ENCODE results near the gene KRT20. TPM values are rescaled to one million over a fixed set of nuclear protein-coding genes. Genes with fewer than 3 reads are reported as not detected.

The KRT20 gene
- polyA plus RNA-seq, 1 donor (not counting 4 experiments of a cell fraction or from before 2014, with no cell fraction given): not detected

GRCh38 chr17:40888196-40888720 lies 3.2 kb upstream of the KRT20 start:
- dilution Hi-C loops (cut with MboI; ENCODE audit: extremely low pct_ligation_motif_present, low sequenced_read_pairs): no loop called here
- DNase-seq (ENCODE audit: low read depth, low spot score) (no peak), FAIRE-seq (no peak)
- Histone ChIP-seq H3K4me2 (ENCODE audit: control insufficient read depth, extremely low read depth, insufficient read depth, low read depth, low read length) (no peak overlapping the region), H3K27ac (ENCODE audit: control insufficient read depth, insufficient read depth, low read length) (no peak overlapping the region), H3K36me3 (ENCODE audit: control insufficient read depth in 2 of 2, extremely low read depth in 1 of 2, insufficient read depth in 2 of 2, low read length in 2 of 2) (no peaks in the 10 kb centered on the region), H3K9ac (ENCODE audit: control insufficient read depth, extremely low read depth, insufficient read depth, low read length) (no peak overlapping the region), H2AFZ (ENCODE audit: control insufficient read depth, low read length) (no peak overlapping the region), H3K4me3 (ENCODE audit: control insufficient read depth in 2 of 3, extremely low read depth in 1 of 3, insufficient read depth in 2 of 3, low read depth in 1 of 3, low read length in 3 of 3) (no peak overlapping the region), H3K9me3 (ENCODE audit: control insufficient read depth, low read depth, low read length) (no peaks in the 10 kb centered on the region), H3K9me1 (ENCODE audit: control insufficient read depth, extremely low read depth, insufficient read depth, low read length) (no peaks in the 10 kb centered on the region), H3K4me1 (ENCODE audit: control insufficient read depth, extremely low read depth, insufficient read depth, low read length) (no peaks in the 10 kb centered on the region), H3K27me3 (ENCODE audit: control insufficient read depth, extremely low read depth, insufficient read depth, low read length) (peaks cover 4% of the 10 kb centered on the region), H4K20me1 (ENCODE audit: control insufficient read depth, extremely low read depth, insufficient read depth, low read length) (no peaks in the 10 kb centered on the region), H3K79me2 (ENCODE audit: control insufficient read depth, insufficient read depth, low read length) (no peaks in the 10 kb centered on the region)
- no peak for TF ChIP-seq EZH2 (IDR thresholded peaks at IDR 0.05; ENCODE audit: low read length)
- no peak for TF ChIP-seq CTCF (optimal IDR thresholded peaks at IDR 0.05 in 1 of 3, IDR thresholded peaks at IDR 0.05 in 1 of 3, conservative IDR thresholded peaks at IDR 0.05 in 1 of 3; ENCODE audit: extremely low read depth in 1 of 3, insufficient read depth in 2 of 3, low read length in 3 of 3)

DNA sequence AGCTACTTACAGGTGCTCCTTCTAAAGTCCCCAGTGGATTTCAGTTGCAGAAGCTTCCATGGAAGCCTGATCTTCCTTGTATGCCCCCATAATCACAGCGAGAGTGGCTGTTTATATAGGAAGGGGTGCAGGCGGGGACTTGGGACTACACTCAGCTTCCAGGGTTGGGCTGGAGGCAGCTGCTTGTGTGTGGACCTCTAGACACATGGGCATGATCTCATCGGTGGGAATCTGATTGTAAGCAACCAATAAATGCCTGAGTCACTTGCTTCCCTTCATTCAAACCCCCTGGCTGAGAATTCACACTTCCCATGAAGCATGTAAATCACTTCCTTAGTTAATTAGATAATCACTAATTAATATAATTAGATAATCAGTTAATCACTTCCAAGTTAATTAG lies 1.0 kb upstream of the KRT20 start:
- no peak overlapping the region for H2AFZ ChIP-seq (ENCODE audit: control insufficient read depth, low read length)
- no peaks in the 10 kb centered on the region for H4K20me1 ChIP-seq (ENCODE audit: control insufficient read depth, extremely low read depth, insufficient read depth, low read length)
- no peak overlapping the region for H3K4me2 ChIP-seq (ENCODE audit: control insufficient read depth, extremely low read depth, insufficient read depth, low read depth, low read length)
- H3K9me3 ChIP-seq (ENCODE audit: control insufficient read depth, low read depth, low read length): no peaks in the 10 kb centered on the region
- FAIRE-seq: no peak
- no peak overlapping the region for H3K27ac ChIP-seq (ENCODE audit: control insufficient read depth, insufficient read depth, low read length)
- DNase-seq (ENCODE audit: low read depth, low spot score): no peak
- no peak overlapping the region for H3K4me3 ChIP-seq (ENCODE audit: control insufficient read depth in 2 of 3, extremely low read depth in 1 of 3, insufficient read depth in 2 of 3, low read depth in 1 of 3, low read length in 3 of 3)
- no peak for TF ChIP-seq EZH2 (IDR thresholded peaks at IDR 0.05; ENCODE audit: low read length)
- no peak for TF ChIP-seq CTCF (optimal IDR thresholded peaks at IDR 0.05 in 1 of 3, IDR thresholded peaks at IDR 0.05 in 1 of 3, conservative IDR thresholded peaks at IDR 0.05 in 1 of 3; ENCODE audit: extremely low read depth in 1 of 3, insufficient read depth in 2 of 3, low read length in 3 of 3)
- H3K4me1 ChIP-seq (ENCODE audit: control insufficient read depth, extremely low read depth, insufficient read depth, low read length): no peaks in the 10 kb centered on the region
- H3K9ac ChIP-seq (ENCODE audit: control insufficient read depth, extremely low read depth, insufficient read depth, low read length): no peak overlapping the region
- dilution Hi-C loops (cut with MboI; ENCODE audit: extremely low pct_ligation_motif_present, low sequenced_read_pairs): no loop called here
- no peaks in the 10 kb centered on the region for H3K9me1 ChIP-seq (ENCODE audit: control insufficient read depth, extremely low read depth, insufficient read depth, low read length)
- no peaks in the 10 kb centered on the region for H3K36me3 ChIP-seq (ENCODE audit: control insufficient read depth in 2 of 2, extremely low read depth in 1 of 2, insufficient read depth in 2 of 2, low read length in 2 of 2)
- peaks cover 4% of the 10 kb centered on the region for H3K27me3 ChIP-seq (ENCODE audit: control insufficient read depth, extremely low read depth, insufficient read depth, low read length)
- no peaks in the 10 kb centered on the region for H3K79me2 ChIP-seq (ENCODE audit: control insufficient read depth, insufficient read depth, low read length)

All from keratinocyte (primary cell).